Cardiac muscle cell (in vitro differentiated cells and primary cell): ENCODE measurements around the gene TUBA3C. TPM values are rescaled to one million over a fixed set of nuclear protein-coding genes. Genes with fewer than 3 reads are reported as not detected.

Source experiments
- DNase-seq, 2 donors: peaks; one replicate each; pipeline versions ENCODE4 v3.0.0 to v3.0.0-alpha.2; 2010 to 2017; ENCODE audit warnings: low read depth in 1 of 2, low spot score in 1 of 2
- H3K27ac ChIP-seq: fragments of 200-600 bp; sonication (generic); 2 replicates; pipeline ENCODE4 v1.5.1; 2016
- H3K27me3 ChIP-seq: fragments of 200-600 bp; sonication (generic); 2 replicates; pipeline ENCODE4 v1.6.0; 2016; ENCODE audit warnings: control low read depth
- H3K36me3 ChIP-seq: fragments of 200-600 bp; sonication (generic); 2 replicates; pipeline ENCODE4 v1.5.1; 2016; ENCODE audit warnings: control low read depth
- H3K4me1 ChIP-seq: fragments of 200-600 bp; sonication (generic); 2 replicates; pipeline ENCODE4 v1.8.1; 2017; ENCODE audit warnings: low read depth, mild to moderate bottlenecking, mixed run types
- H3K4me3 ChIP-seq: fragments of 200-600 bp; sonication (generic); 2 replicates; pipeline ENCODE4 v1.5.1; 2016; ENCODE audit warnings: mild to moderate bottlenecking
- H3K9me3 ChIP-seq: fragments of 200-600 bp; sonication (generic); 2 replicates; pipeline ENCODE4 v1.5.1; 2017; ENCODE audit warnings: low read depth, mild to moderate bottlenecking, control low read depth
- CTCF ChIP-seq: IDR thresholded peaks from 2 replicates; pipeline ENCODE4 v1.5.1; 2012; ENCODE audit warnings: low read depth, mild to moderate bottlenecking, low read length
- polyA plus RNA-seq: library from polyadenylated mRNA; unstranded; fragments of >200 nt; fragmentation: Nextera tagmentation; extraction: Ambion mirVana; gene quantifications from 2 replicates; pipeline ENCODE4 v1.2.1, GENCODE V29; 2016
- total RNA-seq: library from RNA; depleted of rRNA; stranded (reverse); fragments of >200 nt; gene quantifications from 2 replicates; pipeline ENCODE4 v1.2.3, GENCODE V29; 2016

The TUBA3C gene
- total and polyA plus RNA-seq, 2 experiments from 2014 or later: not detected

- no peaks in the 10 kb centered on the region for H3K4me1 ChIP-seq
- no peaks in the 10 kb centered on the region for H3K9me3 ChIP-seq
- no peak overlapping the region for H3K27ac ChIP-seq
- no peak for TF ChIP-seq CTCF
- no peaks in the 10 kb centered on the region for H3K27me3 ChIP-seq
- H3K4me3 ChIP-seq: no peak overlapping the region
- no peak for DNase-seq
- no peaks in the 10 kb centered on the region for H3K36me3 ChIP-seq
These were observed 23.0 kb downstream of the TUBA3C start for GRCh38 chr13:19158526-19159174.

DNA sequence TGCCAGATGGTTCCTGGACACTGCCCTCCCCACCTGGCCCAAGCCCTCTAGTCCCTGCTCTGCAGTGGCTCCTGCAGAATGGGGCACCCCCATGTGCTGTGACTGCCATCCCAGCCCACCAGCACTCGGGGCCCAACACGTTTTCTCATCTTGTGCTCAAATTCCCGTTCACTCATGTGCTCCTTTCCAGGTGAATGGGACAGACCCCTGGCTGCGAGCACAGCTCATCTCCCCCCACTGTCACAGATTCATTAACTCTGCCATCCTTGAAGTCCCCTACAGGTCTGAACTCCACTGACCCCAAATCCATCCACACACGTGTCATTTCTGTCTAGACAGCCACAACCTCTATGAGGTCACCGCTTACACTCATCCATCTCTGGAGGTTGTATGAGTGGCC, 23.6 kb downstream of the TUBA3C start:
- TF ChIP-seq CTCF: no peak
- Histone ChIP-seq H3K9me3 (no peaks in the 10 kb centered on the region), H3K36me3 (no peaks in the 10 kb centered on the region), H3K4me3 (no peak overlapping the region), H3K4me1 (no peaks in the 10 kb centered on the region), H3K27me3 (no peaks in the 10 kb centered on the region), H3K27ac (no peak overlapping the region)
- no peak for DNase-seq

DNA sequence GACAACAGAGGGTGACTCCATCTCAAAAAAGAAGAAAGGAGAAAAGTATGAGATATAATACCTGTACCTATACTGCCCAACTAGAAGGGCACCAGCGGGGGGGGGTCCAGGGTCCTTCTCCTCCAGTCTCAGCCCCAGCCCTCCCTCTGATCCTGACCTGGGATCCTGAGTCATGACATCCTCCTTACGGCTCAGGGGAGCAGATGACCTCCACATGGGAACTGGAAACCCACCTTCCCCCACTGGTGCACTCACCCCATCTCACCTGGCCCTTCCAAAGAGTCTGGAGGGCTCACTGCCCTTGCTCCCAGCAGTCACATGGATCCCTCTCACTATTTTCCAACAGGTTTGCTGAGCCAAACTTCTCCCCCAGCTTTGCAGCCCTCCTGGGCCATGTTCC, 24.2 kb downstream of the TUBA3C start:
- no peaks in the 10 kb centered on the region for H3K36me3 ChIP-seq
- H3K4me3 ChIP-seq: no peak overlapping the region
- no peaks in the 10 kb centered on the region for H3K4me1 ChIP-seq
- H3K27me3 ChIP-seq: no peaks in the 10 kb centered on the region
- no peak overlapping the region for H3K27ac ChIP-seq
- no peak for TF ChIP-seq CTCF
- no peak for DNase-seq
- no peaks in the 10 kb centered on the region for H3K9me3 ChIP-seq

DNA sequence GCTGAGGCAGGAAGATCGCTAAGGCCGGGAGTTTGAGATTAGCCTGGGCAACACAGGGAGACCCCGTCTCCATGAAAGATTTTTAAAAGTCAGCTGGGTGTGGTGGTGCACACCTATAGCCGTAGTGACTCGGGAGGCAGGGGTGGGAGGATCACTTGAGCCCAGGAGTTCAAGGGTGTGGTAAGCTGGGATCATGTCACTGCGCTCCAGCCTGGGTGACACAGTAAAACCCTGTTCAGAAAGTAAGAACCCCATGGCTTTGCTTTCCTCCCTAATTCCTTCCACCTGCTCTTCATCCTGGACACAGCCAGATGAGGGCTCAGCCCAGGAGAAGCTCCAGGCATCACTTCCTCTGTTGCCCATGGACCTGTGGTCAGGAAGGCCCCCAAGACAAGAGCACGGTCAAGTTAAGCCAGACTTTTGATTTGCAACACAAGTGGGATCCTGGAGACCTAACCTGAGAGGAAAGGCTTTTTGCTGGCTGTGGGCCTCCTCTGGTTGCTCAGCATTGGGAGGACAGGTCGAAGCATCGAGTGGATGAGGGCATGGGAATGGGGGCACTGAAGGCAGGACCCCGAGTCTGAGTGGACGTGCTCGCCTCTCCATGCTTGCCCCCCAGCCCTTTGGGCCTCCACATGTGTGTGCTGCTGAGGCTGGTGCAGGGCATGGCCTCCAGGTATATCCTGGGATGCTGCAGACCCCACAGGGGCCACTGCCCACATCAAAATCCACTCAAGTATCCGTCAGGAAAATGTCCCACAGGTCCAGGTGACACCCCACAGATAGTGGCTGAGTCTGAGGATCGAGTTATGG, 25.4 kb downstream of the TUBA3C start:
- no peak for TF ChIP-seq CTCF
- H3K9me3 ChIP-seq: no peaks in the 10 kb centered on the region
- no peak overlapping the region for H3K4me3 ChIP-seq
- H3K27ac ChIP-seq: no peak overlapping the region
- no peaks in the 10 kb centered on the region for H3K4me1 ChIP-seq
- no peaks in the 10 kb centered on the region for H3K36me3 ChIP-seq
- DNase-seq: no peak
- H3K27me3 ChIP-seq: no peaks in the 10 kb centered on the region

GRCh38 chr13:19155321-19155861, 26.2 kb downstream of the TUBA3C start:
- Histone ChIP-seq H3K4me1 (no peaks in the 10 kb centered on the region), H3K4me3 (no peak overlapping the region), H3K9me3 (no peaks in the 10 kb centered on the region), H3K27me3 (no peaks in the 10 kb centered on the region), H3K27ac (no peak overlapping the region), H3K36me3 (no peaks in the 10 kb centered on the region)
- no peak for DNase-seq
- no peak for TF ChIP-seq CTCF
